A204.1 (cell line): ENCODE data around the gene DAAM1.

ENCODE experiments used
- FAIRE-seq: peaks from 2 replicates; lab custom pipeline; 2012; peaks lifted over from hg19 to GRCh38; lab: Jason Lieb, UNC

Gene DAAM1

DNA sequence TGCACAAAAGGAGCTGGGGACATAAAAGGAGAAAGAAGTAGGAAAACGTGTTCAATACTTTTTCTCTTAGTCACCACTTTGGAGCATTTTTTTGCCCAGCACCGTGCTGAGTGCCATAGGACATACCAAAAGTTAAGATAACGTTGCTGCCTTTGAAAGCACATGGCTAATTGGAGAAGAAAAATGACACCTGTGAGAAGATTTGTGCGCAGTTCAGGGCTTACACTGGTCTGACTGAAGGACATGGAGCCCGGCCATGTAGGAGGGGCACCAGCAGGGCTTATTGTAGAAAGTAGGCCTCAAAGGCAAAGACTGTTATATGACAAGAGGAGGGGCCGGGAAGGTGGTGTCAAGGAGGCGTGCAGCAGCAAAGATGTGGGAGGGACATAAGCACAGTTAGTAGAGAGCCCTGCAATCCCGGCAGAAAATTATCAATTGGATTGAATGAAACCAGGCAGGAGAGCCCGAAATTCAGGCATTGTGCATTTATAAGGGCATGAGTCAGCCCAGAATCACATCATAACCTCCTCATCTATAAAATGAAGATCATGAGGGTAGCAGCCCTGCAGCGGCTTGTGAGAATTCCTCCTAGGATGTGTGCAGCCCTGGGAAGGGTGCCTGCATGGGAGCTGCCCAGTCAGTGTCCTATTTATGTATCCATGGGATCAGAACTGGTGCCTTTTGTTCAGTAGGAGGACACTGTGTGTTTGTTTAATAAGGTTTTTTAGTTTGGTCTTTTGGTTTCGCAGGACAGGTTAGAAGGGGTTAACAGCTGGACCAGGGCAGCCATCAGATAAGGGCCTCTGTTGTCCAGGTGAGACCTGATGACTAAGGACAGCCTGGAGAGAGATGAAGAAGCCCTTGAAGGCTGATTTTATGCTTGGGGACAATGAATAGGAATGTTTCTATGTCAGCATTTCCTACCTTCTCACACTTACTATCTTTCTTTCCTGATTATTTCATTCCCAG lies 154.3 kb downstream of the DAAM1 start:
- FAIRE-seq: no peak

GRCh38 chr14:59343585-59343984 lies 155.1 kb downstream of the DAAM1 start:
- FAIRE-seq: no peak

- no peak for FAIRE-seq
These were observed 155.5 kb downstream of the DAAM1 start for GRCh38 chr14:59344016-59344415.

- no peak for FAIRE-seq
These were observed 156.4 kb downstream of the DAAM1 start for GRCh38 chr14:59344691-59345455.

GRCh38 chr14:59346329-59346728 lies 157.9 kb downstream of the DAAM1 start:
- no peak for FAIRE-seq

DNA sequence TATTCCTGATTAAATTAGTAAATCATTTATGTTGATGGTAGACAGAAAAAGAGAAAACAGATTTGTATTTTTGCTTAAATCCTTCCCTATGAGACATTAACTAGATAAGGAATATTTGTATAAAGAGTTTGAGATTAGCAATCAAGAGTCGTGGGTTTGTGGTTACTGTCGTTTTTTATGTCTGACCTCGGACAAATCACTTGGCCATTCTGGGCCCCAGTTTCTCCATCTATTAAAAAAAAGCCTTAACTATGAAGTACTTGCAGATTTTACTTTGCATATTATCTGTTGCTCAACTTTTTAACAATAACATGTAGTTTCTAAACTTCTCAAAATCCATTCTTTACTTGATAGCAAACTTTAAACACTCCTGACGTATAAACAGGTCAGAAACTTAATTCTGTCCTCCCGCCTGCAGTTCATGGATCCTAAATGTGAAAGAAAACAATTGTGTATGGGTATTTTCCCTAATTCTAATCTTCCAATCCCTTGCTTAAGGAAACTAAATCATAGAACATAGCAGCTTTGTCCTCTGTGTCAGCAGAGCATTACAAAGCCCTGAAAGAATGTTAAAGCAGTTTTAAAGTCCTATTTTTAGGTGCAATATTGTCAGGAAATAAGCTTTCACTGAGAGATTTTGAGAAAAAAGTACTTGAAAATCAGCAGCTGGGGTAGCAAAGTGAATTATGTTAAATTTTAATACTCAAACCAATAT lies 158.5 kb downstream of the DAAM1 start:
- FAIRE-seq: no peak

GRCh38 chr14:59347511-59347900 lies 159.0 kb downstream of the DAAM1 start:
- FAIRE-seq: no peak

DNA sequence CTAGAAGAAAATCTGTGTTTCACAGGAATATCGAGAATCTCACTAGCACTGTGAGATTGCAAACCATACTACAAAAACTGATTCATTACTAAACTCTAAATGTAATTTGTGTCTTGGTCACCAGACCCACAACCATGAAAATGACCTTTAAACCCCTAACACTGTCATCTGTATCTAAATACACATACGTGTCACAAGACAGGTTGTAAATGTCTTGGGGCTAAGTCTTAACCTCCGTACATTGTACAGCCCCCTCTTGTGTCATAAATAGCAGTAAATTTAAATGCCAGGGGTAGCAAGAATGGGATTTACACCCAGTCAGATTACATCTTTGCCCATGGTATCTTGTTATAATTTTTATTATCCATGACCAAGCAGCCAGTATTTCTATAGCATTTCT lies 159.4 kb downstream of the DAAM1 start:
- no peak for FAIRE-seq

DNA sequence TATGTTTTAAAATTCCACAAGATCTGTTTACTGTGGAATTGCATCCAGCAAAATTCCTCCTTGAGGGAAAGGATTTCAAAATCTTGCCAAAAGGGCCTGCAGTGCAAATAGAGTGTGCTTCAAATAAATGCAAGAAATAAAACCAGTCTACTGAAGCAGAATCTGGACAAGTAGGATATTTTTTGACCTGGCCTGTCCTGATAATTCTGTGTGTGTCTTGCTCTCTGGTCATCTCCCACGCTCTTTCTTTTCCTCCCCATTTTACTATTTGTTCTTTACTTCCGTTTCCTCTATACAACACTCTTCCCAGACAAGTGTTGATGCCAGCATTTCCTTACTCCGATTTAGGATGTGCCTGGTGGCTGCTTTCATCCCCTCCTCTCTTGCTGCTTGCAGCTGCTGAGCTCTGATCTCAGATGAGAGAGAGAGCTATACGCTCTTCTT lies 160.8 kb downstream of the DAAM1 start:
- no peak for FAIRE-seq

GRCh38 chr14:59352961-59353360 lies 164.5 kb downstream of the DAAM1 start:
- FAIRE-seq: no peak

- no peak for FAIRE-seq
These were observed 166.2 kb downstream of the DAAM1 start for GRCh38 chr14:59354666-59355065.

- no peak for FAIRE-seq
These were observed 166.6 kb downstream of the DAAM1 start for GRCh38 chr14:59355091-59355490.

- no peak for FAIRE-seq
These were observed 167.8 kb downstream of the DAAM1 start for GRCh38 chr14:59356312-59356711.

DNA sequence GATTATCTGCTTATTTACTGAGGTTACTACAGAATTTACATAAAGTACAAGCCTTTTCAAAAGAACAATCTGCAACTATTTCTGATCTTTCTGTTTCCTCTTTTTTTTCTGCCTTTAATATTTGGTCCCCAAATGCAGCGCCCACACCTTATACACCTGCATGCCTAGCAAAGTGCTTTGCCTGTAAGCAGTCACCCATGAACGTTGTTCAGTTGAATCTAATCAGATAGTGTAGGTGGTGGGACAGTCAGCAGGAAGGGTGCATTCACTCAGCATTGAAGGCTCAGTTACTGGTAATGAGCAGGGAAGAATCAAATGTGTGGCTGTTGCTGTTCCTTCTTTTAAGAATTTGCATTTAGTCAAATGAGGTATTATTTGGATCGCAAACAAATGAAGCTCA lies 168.3 kb downstream of the DAAM1 start:
- FAIRE-seq: no peak

GRCh38 chr14:59358102-59358501 lies 169.6 kb downstream of the DAAM1 start:
- FAIRE-seq: no peak

DNA sequence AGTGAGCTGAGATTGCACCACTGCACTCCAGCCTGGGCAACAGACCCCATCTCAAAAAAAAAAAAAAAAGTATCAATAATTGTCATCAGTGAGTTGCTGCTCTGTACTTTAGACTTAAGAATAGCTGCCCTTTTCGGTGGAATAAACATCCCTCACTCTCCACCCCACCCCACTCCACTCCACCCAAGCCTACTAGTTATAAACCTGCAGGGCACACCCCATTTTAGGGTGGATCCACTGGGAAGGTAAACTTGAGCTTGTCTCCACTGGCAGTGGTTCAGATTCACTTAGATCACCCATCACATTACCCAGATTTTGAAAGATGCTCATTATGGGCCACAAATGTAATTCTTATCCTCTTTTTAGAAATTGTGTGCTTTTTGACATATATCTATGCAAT lies 170.3 kb downstream of the DAAM1 start:
- FAIRE-seq: no peak

DNA sequence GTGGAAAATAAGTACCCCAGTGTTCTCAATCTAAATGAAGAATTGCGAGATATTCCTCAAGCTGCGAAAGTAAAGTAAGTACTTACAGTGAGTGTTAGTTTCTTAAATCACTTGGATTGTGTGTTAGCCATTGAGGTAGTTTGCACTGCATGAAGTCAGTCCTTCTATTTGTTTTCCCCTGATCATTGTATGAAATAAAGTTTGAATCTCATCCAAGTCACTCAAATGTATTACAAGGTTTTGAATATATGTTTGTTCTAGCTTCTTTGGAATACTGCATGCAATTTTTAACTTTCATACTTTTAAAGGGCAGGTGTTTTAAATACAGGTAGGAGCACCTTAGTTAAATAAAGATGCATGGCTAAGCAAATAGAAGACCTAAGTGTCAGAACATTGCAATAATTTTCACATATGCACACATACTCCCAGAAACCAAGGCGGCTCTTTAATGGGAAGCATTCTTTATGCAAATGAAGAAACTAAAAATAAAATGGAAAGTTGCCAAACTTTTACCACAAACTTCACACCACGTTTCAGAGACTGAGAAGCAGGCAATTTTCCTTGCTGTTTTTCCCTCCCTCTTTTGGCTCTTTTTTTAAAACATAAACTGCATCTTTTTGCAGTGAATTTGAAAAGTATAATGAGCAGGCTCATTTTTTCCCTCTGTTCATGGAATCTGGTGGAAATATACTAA lies 171.1 kb downstream of the DAAM1 start:
- FAIRE-seq: no peak

DNA sequence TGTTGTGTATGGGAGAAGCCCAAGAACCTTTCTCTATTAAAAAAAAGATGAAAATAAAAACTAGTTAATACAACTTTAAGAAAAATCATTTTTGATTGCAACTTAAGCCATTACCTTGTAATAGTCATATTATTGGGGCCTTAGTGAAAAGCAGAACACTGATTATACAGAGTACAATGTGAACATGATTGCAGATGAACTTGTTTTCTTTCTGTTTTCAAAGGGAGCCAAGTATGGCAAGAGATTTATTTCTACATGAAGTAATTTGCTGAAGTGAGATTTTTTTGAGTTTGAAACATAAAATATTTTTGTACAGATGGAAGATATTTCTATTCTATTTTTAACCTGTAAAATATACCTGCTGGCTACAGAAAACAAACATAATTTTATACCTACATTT lies 171.8 kb downstream of the DAAM1 start:
- FAIRE-seq: no peak

- no peak for FAIRE-seq
These were observed 172.7 kb downstream of the DAAM1 start for GRCh38 chr14:59360923-59361794.

GRCh38 chr14:59362513-59362912 lies 174.0 kb downstream of the DAAM1 start:
- no peak for FAIRE-seq
